GM19238 (cell line): ENCODE data around the gene ARHGEF10L.
"Not testable (repeated sequence)": the region's sequence is repeated elsewhere in the genome, so short reads cannot be mapped to it uniquely, and the experiment has no call there.

Experiments
- DNase-seq: peaks from one replicate; pipeline ENCODE4 v3.0.0; 2011; ENCODE audit warnings: low spot score; ENCODE audit not compliant: insufficient read length

ARHGEF10L gene, protein sequence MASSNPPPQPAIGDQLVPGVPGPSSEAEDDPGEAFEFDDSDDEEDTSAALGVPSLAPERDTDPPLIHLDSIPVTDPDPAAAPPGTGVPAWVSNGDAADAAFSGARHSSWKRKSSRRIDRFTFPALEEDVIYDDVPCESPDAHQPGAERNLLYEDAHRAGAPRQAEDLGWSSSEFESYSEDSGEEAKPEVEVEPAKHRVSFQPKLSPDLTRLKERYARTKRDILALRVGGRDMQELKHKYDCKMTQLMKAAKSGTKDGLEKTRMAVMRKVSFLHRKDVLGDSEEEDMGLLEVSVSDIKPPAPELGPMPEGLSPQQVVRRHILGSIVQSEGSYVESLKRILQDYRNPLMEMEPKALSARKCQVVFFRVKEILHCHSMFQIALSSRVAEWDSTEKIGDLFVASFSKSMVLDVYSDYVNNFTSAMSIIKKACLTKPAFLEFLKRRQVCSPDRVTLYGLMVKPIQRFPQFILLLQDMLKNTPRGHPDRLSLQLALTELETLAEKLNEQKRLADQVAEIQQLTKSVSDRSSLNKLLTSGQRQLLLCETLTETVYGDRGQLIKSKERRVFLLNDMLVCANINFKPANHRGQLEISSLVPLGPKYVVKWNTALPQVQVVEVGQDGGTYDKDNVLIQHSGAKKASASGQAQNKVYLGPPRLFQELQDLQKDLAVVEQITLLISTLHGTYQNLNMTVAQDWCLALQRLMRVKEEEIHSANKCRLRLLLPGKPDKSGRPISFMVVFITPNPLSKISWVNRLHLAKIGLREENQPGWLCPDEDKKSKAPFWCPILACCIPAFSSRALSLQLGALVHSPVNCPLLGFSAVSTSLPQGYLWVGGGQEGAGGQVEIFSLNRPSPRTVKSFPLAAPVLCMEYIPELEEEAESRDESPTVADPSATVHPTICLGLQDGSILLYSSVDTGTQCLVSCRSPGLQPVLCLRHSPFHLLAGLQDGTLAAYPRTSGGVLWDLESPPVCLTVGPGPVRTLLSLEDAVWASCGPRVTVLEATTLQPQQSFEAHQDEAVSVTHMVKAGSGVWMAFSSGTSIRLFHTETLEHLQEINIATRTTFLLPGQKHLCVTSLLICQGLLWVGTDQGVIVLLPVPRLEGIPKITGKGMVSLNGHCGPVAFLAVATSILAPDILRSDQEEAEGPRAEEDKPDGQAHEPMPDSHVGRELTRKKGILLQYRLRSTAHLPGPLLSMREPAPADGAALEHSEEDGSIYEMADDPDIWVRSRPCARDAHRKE (N-terminal part only)

DNA sequence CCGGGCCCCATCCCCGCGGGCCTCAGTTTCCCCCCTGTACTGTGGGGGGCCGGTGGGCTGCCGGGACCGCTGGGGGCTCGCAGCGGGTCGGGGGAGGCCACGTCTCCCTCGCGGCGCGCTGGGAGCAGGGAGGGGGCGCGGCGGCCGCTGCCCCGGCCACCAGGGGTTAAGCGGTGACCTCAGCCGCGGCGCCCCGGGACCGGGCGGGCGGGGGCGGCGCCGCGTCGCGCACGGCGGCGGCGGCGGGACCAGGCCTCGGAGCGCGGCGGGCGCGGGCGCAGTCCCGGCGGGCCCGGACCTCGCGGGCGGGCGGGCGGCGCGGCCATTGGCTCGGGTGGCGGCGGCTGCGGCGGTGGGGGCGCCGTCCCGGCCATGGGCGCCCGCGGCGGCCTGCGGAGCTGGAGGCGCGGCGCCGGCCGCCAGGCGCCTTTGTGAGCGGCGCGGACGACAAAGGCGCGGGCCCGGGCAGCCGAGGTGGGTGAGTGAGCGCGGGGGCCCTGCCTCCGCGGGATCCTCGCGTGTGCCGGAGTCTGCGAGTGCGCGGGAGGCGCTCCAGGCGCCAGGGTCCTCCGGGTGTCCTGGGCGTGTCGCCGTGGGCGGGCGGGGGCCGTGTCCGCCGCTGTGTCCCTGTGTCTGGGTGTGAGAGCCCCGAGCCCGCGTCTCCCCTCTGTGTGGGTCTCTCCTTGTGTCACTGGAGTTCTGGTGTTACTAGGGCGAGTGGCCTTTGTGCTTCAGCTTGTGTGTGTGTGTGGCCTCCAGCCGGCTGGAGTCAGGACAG lies at the start of gene ARHGEF10L:
ARHGEF10L (plus strand) TSS at position 222 of the 778 bp plus-strand sequence. CDS start 40,898 bp downstream, outside the sequence.
- DNase-seq = no peak

DNA sequence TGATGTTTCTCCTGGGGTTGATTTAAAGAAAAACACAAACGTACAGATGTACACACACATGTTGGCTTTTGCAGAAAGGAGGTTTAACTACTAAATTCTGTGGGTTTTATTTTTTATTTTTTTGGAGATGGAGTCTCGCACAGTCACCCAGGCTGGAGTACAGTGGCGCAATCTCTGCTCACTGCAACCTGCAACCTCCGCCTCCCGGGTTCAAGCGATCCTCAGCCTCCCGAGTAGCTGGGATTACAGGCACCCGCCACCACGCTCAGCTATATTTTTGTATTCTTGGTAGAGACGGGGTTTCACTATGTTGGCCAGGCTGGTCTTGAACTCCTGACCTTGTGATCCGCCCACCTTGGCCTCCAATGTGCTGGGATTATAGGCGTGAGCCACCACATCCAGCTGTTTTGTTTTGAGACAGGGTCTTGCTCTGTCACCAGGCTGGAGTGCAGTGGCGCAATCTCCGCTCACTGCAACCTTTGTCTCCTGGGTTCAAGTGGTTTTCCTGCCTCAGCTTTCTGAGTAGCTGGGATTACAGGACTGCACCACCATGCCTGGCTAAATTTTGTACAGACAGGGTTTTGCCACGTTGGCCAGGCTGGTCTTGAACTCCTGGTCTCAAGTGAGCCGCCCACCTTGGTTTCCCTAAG lies 49.6 kb upstream of the ARHGEF10L start:
- not testable (repeated sequence) for DNase-seq

DNA sequence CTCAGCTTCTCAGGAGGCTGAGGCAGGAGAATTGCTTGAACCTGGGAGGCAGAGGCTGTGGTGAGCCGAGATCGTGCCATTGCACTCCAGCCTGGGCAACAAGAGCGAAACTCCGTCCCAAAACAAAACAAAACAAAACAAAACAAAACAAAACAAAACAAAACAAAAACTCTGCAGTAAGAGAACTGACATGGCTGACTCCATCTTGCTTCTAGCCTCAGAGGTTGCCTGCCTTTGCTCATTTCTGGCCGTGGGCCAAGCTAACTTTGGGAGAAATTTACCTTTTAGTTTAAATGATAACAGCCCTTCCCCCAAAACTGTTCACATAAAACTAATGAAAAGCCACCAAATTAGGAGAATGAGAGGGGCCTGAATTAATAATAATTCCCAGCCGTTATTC lies 48.8 kb upstream of the ARHGEF10L start:
- DNase-seq = not testable (repeated sequence)

DNA sequence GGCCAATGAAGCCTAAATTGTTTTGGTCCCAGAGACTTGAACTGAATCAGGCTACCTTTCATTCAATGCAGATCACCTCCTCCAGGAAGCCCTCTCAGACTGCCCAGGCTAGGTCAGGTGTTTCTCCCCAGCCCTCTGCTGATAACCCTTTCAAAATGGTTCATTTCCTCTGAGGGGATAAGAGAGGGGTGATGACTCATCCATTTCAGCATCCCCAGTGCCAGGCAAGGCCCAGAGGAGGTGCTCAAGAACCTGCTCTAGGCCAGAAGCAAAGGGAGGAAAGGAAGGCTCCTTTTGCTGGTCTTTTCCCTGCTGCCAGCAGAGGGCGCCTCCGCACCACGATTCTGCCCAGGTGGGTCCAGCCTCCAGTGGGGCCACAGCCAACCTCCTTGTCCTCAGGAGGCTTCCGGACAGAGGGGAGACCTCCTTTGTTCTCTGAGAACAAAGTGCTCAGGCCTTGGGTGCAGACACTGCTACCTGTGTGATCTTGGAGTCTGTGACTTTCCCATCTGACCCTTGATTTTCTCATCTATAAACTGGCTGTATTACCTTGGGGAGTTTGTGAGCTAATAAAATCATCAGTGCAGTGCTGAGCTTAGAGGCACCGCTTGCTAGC lies 45.3 kb upstream of the ARHGEF10L start:
- DNase-seq = peak; percentile 69

DNA sequence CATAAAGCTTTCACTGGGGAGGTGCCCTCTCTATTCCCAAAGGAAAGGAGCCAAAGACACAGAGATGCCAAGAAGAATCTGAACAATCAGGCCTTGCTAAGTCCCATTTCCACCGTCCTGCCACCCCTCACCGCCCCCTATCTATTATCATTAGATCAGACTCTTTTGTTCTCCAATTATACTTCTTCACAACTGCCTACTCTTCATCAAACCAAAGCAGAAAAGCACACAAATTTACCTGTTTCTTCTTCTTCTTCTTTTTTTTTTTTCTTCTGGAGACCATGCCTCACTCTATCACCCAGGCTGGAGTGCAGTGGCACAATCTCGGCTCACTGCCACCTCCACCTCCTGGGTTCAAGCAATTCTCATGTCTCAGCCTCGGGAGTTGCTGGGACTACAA lies 43.1 kb upstream of the ARHGEF10L start:
- no peak for DNase-seq

DNA sequence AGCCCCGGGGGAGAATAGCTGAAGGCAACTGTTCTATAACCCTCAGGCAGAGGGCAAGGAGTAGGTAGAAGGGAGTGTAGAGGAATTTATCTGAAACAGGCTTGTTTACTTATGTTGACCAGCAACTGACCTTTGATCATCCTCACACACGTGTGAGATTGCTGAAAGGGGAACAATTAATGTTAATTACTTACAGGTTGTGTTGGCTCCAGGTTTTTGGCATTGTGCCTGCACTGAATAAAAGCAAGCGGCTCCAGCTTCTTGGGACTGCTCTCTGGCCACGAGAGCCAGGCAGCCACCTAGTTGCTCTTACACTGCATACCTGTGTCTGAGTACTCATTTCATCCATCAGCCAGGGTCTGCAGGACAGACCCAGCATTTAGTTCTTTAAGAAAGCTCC lies 41.3 kb upstream of the ARHGEF10L start:
- no peak for DNase-seq

DNA sequence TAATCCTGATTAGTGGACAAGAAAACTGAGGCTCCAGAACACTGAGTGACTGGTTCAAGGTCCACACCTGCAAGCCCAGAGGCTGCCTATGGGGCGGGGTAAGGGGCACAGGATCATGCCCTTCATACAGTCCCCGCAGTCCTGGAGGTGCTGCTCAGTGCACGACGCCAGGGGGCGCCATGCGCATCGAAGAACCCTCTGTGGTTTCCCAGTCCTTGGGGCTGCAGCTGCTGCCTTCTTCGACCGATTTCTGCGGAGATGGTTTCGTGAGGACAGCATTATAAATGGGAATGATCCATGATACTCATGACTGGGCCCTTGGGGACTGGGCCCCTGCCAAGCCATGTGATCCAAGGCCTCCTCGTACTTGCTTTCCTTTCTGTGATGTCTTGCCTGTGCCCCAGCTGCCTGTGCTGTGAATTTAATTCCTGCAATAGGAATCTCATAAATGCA lies 37.1 kb upstream of the ARHGEF10L start:
- peak; percentile 55 for DNase-seq

DNA sequence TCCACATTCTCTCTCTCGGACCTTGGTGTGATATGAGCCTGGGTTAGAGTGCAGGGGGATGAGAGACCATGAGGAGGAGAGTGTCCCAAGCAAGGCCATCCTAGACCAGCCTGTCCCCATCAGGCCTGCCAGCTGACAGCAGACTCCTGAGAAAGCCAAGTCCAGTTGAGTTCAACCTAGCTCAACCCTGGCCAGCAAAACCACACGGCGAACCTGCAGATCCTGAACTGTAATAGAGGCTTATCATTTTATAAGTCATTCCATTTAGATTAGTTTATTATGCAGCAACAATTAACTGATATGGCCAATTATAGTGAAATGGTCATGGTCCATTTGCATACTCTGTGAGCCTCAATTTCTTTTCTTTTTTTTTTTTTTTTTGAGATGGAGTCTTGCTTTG lies 36.4 kb upstream of the ARHGEF10L start:
- no peak for DNase-seq

DNA sequence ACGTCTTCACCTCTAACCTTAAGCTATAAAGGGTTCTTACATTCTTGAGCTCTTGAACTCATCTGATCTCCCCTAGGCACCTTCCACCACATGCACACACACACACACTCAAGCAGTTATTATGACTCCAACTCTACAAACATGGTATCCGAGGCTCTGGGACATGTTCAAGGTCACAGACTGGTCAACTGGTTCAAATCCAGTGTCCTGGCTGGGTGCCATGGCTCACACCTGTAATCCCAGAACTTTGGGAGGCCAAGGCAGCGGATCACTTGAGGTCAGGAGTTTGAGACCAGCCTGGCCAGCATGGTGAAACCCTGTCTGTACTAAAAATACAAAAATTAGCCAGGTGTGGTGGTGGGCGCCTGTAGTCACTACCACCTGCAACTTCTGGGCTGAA lies 32.3 kb upstream of the ARHGEF10L start:
- DNase-seq = not testable (repeated sequence)

DNA sequence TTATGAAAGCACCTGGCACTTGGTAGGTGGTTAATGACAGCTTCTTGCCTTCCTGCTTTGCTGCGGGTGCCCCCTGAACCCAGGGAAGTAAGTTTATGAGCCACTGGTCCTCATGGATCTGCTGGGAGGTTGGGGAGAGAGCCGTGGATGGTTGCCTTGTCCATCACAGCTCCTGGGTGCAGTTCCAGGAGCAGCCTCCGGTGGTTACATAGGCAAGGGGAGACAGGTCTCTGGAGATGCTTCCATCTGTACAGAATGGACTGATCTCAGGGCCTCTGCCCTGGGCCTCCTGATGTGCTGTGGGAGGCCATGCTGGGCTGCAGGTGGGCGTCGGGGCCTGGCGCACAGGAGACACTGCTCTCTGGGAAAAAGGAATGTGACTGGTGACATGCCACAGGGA lies 31.6 kb upstream of the ARHGEF10L start:
- DNase-seq = no peak

DNA sequence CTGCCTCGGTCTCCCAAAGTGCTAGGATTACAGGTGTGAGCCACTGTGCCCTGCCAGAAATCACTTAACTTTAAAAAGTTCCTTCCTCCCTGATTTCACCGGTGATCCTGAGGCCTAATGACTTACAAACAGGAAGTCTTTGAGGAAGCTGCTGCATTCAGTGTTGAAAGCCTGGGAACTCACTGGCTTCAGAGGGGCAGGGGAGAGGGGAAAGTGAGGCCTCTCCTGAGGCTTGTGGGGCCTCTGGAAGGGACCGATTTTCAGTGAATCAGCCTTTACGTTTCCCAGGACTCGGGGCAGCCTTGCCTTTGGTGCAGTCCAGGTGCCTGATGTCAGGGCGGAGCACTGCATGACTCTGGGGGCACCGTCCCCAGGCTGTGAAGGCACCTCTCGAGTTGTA lies 30.1 kb upstream of the ARHGEF10L start:
- no peak for DNase-seq

DNA sequence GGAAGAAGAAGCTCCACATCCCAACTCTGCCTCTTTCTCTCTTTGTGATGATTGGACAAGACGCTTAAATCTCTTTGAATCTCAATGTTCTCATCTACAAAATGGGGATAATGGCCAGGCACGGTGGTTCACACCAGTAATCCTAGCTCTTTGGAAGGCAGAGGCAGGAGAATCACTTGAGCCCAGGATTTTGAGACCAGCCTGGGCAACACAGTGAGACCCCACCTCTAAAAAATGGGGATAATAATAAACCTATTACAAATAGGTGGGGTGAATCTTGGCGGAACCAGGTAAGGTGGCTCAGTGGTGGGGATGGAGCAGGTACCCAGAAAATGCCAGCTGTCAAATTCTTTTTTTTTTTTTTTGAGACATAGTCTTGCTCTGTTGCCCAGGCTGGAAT lies 29.4 kb upstream of the ARHGEF10L start:
- DNase-seq = no peak

DNA sequence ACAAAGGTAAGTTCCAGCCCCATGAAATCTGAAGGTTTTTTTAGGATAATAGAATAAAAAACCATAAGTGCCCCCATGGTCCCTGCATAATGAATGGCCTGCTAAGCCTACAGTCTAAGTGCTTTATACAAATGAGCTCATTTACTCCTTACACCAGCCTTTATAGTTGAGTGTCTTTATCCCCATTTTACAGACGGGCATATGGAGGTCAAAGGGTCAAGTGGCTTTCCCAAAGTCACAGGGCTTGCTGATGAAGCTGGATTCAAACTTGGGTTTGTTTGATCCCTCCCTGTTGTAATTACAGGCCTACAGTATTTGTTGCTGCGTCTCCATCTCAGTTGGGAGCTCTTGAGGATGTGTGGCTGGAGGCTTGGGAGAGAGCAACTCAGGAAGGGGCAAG lies 28.3 kb upstream of the ARHGEF10L start:
- DNase-seq = no peak

DNA sequence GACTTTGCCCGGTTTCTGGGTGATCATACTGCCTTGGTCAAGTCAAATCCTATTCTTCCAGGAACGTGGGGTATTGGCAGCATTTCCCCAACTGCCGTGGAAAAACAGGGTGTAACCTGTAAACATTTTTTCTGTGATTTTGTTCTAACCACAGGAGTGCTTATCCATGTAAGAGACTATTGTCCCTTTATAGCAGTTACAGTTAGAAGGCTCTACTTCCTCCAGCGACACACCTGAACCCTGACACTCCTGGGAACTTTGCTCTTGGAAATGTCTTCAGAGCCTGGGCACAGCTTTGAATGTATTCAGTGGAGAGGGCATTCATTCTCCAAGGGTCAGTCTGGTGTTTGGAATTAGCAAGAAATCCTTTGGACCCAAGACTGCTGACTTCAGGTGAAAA lies 26.4 kb upstream of the ARHGEF10L start:
- DNase-seq = no peak

DNA sequence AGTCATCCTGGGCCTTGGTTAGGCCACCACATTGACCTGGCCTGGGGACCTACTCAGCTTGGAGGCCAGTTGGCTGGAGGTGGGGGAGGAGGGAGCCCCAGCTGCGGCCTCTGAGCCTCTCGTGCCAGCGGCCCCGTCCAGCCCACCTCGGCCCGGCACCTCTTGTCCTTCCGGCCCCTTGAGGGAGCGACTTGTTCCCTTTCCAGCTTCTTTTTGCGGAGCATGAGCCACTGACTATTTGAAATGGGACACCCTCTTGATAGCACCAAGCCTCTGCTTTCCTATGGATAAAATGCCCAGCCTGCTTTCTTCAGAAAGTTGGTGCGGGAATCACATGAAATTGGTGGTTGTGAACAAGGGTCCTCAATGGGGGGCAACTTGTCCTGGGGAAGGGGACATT lies 24.7 kb upstream of the ARHGEF10L start:
- DNase-seq = no peak

DNA sequence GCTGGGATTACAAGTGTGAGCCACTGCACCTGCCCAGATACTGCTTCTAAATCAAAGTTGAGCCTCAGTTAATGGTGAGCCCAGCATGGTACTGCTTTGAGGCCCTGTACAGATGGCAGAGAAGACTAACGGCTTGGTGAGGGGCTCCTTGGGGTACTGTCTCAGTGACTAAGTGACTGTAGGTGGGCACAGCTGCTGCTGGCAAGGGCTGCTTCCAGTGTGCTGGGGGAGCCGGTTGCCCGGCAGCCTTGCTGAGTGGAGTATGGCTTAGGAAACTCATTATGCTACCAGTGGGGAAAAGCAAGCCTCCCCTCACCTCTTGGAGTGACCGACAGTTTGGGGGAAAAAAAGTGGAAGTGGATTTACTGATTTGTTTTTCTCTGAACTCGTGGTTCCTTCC lies 23.6 kb upstream of the ARHGEF10L start:
- no peak for DNase-seq

DNA sequence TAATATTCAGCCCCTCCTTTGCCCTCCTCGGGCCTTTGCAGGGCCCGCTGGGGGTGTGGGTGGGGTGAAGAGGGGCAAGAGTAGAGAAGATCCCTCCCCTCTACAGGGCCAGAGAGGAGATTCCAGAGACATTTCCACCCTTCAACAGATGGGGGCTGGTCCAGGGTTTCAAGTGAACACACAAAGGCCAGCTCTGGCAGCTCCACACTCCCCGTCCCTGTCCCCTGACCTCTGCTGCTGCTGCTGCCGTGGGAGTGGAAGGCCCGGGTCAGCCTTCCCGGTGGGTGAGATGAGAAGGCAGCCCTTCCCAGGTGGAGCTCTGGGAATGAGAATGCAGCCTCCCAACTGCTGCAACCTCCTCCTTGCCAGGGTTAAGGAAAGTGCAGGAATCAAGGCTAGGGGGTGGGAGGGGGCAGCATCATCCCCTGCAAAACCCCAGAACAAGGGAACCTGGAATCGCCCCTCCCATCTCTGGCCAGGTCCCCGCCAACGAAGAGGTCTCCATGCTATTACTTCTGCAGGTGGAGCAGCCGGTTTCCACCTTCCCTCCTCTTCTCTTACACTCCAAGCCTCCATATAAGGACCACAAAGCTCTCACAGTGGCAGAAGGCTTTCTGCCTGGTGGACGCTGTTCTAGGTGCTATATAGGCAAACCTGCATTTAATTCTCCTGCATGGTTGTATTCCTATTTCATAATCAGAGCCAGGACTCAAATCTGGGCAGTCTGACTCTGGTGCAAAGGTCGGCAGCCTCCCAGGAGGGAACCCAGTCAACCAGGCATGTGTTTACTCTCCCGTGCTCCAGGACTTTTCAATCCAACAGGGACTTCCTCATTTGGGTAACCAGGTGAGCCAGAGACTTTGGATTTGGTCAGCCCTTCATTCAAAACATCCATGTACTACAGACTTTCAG lies 22.9 kb upstream of the ARHGEF10L start:
- DNase-seq = no peak

DNA sequence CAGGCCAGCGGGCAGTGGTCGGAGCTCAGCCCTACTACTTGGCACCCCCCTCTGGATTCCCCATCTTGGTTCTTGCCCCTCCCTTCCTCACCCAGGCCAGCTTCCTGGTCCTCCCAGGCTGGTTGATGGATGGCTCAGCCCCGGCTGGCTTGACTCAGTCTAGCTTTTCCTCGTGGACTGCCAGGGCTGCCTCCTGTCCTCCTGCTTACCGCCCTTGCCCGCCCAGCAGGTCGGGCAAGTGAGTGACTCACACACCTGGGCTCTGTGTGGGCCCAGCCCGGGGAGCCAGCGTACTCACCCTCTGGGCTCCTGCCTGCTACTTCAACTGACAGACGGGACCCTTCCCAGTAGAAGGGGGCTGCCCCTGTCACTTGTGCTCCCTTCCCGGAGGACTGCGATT lies 19.5 kb upstream of the ARHGEF10L start:
- DNase-seq = no peak
